Panc1 (cell line): Measurements from ENCODE around the gene FOXB2. TPM values are rescaled to one million over a fixed set of nuclear protein-coding genes. Genes with fewer than 3 reads are reported as not detected.

Source experiments
- total RNA-seq: library from RNA; stranded (reverse); gene quantifications from one replicate; pipeline ENCODE4 v1.2.1, GENCODE V29; 2021; ENCODE audit not compliant: unreplicated experiment

FOXB2 gene
- total RNA-seq, 1 experiment from 2014 or later: not detected

Other genes with a start within 250 kb of the FOXB2 start
- 0.18 TPM for gene PRUNE2, start 113.5 kb upstream of the FOXB2 start, total RNA-seq
- gene VPS13A, start 157.9 kb downstream of the FOXB2 start, total RNA-seq: 26.1 TPM